ENCODE results near the gene IQSEC1. TPM values are rescaled to one million over a fixed set of nuclear protein-coding genes. Genes with fewer than 3 reads are reported as not detected.

Gene IQSEC1
- polyA plus RNA-seq, 3 donors, result 17.7 to 61.7 (median 30.3) TPM

DNA sequence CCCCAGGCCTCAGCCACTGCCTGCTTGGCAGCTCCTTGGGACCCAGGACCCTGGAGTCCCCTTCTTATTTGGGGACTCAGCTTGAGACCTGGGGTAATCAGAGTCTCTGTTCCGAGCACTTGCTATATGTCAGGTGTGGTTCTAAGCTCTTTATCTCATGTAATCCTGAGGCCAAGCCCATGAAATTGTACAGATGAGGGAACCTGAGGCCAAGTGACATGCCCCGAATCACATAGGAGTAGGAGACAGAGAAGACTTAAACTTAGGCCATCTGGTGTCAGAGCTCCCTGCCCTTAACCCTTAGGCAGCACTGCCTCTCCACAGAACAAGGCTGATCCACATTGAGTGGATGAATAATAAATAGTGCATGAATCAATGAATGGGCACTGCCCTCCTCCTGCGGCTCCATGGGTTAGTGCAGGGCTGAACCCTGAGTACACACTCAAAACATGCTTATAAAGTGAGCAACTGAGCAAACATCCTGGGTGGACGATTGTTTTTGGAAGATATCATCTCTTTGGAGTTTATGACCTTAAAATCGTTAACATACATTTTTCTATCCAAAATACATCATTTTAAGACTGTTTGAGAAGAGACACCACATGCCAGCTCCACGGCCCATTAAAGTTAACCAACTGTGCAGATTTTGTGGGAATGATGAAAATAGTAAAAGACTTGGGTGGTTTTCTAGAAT, 33.2 kb upstream of the IQSEC1 start:
- no peak for DNase-seq
- no peaks in the 10 kb centered on the region for H4K20me1 ChIP-seq (ENCODE audit: insufficient read depth, low read length)
- no peaks in the 10 kb centered on the region for H3K79me2 ChIP-seq (ENCODE audit: insufficient read depth, low read length)
- H3K9me3 Mint-ChIP-seq, result peaks cover 0 to 9% (median 4%) of the 10 kb centered on the region in 7 donors
- TF ChIP-seq, protein P1, sequence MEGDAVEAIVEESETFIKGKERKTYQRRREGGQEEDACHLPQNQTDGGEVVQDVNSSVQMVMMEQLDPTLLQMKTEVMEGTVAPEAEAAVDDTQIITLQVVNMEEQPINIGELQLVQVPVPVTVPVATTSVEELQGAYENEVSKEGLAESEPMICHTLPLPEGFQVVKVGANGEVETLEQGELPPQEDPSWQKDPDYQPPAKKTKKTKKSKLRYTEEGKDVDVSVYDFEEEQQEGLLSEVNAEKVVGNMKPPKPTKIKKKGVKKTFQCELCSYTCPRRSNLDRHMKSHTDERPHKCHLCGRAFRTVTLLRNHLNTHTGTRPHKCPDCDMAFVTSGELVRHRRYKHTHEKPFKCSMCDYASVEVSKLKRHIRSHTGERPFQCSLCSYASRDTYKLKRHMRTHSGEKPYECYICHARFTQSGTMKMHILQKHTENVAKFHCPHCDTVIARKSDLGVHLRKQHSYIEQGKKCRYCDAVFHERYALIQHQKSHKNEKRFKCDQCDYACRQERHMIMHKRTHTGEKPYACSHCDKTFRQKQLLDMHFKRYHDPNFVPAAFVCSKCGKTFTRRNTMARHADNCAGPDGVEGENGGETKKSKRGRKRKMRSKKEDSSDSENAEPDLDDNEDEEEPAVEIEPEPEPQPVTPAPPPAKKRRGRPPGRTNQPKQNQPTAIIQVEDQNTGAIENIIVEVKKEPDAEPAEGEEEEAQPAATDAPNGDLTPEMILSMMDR (IDR thresholded peaks at IDR 0.05), result no peak
- H3K36me3 Mint-ChIP-seq, result no peaks in the 10 kb centered on the region
- no peak overlapping the region for H3K27ac Mint-ChIP-seq
- no peak overlapping the region for H3K4me2 ChIP-seq (replicated peaks; ENCODE audit: extremely low read depth, low read length, poor library complexity, severe bottlenecking)
- H3K4me3 Mint-ChIP-seq, result no peak overlapping the region
- H3K4me1 ChIP-seq (ENCODE audit: control insufficient read depth in 1 of 2, insufficient read depth in 2 of 2, low read length in 2 of 2), result no peaks in the 10 kb centered on the region
- intact Hi-C loops (cut with micrococcal nuclease), result no loop called here
- H3K27me3 ChIP-seq (ENCODE audit: control insufficient read depth in 2 of 2, insufficient read depth in 2 of 2, low read length in 2 of 2), result peaks cover 0 to 10% of the 10 kb centered on the region in 2 donors
- H3K4me1 Mint-ChIP-seq, result peaks cover 4% of the 10 kb centered on the region
- H2AFZ ChIP-seq (ENCODE audit: insufficient read depth, low read depth, low read length, poor library complexity, severe bottlenecking), result no peak overlapping the region
- H3K4me3 ChIP-seq (replicated peaks in 1 of 3; ENCODE audit: low read depth in 2 of 3, low read length in 3 of 3), result no peak overlapping the region
- no peaks in the 10 kb centered on the region for H3K9me3 ChIP-seq (replicated peaks in 1 of 2; ENCODE audit: control insufficient read depth in 1 of 2, insufficient read depth in 1 of 2, low read length in 2 of 2)
- H3K27ac ChIP-seq (ENCODE audit: low read depth in 1 of 2, low read length in 2 of 2), result no peak overlapping the region
- 100% methylated on average over 1 of the region's 6 CpGs for WGBS (ENCODE audit: insufficient coverage)
- no peaks in the 10 kb centered on the region for H3K36me3 ChIP-seq (replicated peaks in 1 of 2; ENCODE audit: control insufficient read depth in 1 of 2, insufficient read depth in 2 of 2, low read length in 2 of 2)
- no peak overlapping the region for H3K9ac ChIP-seq (ENCODE audit: insufficient read depth, low read length, poor library complexity, severe bottlenecking)
- peaks cover 20 to 23% (median 21%) of the 10 kb centered on the region in 3 donors for H3K27me3 Mint-ChIP-seq (ENCODE audit: low read depth in 3 of 3)

DNA sequence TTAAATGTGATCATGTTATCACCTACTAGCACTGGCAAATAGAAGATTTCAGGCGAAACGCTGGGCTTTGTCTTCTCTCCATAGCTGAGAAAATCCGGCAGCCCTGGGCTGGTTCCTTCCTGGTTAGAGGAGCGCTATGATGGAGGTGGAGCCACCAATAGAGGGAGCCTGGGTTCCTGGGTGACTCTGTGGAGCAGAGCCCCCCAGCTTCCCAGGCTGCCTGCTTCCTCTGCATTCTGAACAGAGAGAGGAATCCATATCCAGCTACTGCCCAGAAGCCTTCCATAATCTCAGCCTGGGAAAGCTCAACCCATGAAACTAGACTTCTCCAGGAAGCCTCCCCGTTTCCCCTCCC, 32.6 kb upstream of the IQSEC1 start:
- Histone ChIP-seq H3K4me3 (replicated peaks in 1 of 3; ENCODE audit: low read depth in 2 of 3, low read length in 3 of 3) (no peak overlapping the region), H3K4me1 (ENCODE audit: control insufficient read depth in 1 of 2, insufficient read depth in 2 of 2, low read length in 2 of 2) (no peaks in the 10 kb centered on the region), H4K20me1 (ENCODE audit: insufficient read depth, low read length) (no peaks in the 10 kb centered on the region), H3K4me2 (replicated peaks; ENCODE audit: extremely low read depth, low read length, poor library complexity, severe bottlenecking) (no peak overlapping the region), H2AFZ (ENCODE audit: insufficient read depth, low read depth, low read length, poor library complexity, severe bottlenecking) (no peak overlapping the region), H3K27ac (ENCODE audit: low read depth in 1 of 2, low read length in 2 of 2) (no peak overlapping the region), H3K27me3 (ENCODE audit: control insufficient read depth in 2 of 2, insufficient read depth in 2 of 2, low read length in 2 of 2) (peaks cover 0 to 4% of the 10 kb centered on the region in 2 donors), H3K36me3 (replicated peaks in 1 of 2; ENCODE audit: control insufficient read depth in 1 of 2, insufficient read depth in 2 of 2, low read length in 2 of 2) (no peaks in the 10 kb centered on the region), H3K9ac (ENCODE audit: insufficient read depth, low read length, poor library complexity, severe bottlenecking) (no peak overlapping the region), H3K79me2 (ENCODE audit: insufficient read depth, low read length) (no peaks in the 10 kb centered on the region), H3K9me3 (replicated peaks in 1 of 2; ENCODE audit: control insufficient read depth in 1 of 2, insufficient read depth in 1 of 2, low read length in 2 of 2) (no peaks in the 10 kb centered on the region)
- no peak for DNase-seq
- intact Hi-C loops (cut with micrococcal nuclease), result no loop called here
- TF ChIP-seq, protein P1 (IDR thresholded peaks at IDR 0.05), result no peak
- H3K36me3 Mint-ChIP-seq, result no peaks in the 10 kb centered on the region
- peaks cover 15 to 20% (median 15%) of the 10 kb centered on the region in 3 donors for H3K27me3 Mint-ChIP-seq (ENCODE audit: low read depth in 3 of 3)
- peaks cover 0 to 9% (median 4%) of the 10 kb centered on the region in 7 donors for H3K9me3 Mint-ChIP-seq
- H3K27ac Mint-ChIP-seq, result no peak overlapping the region
- WGBS (ENCODE audit: insufficient coverage), result 100% methylated on average over 5 of the region's 5 CpGs
- H3K4me3 Mint-ChIP-seq, result no peak overlapping the region
- peaks cover 4% of the 10 kb centered on the region for H3K4me1 Mint-ChIP-seq
